A549 (cell line): Measurements from ENCODE around the gene PSMC5. TPM values are rescaled to one million over a fixed set of nuclear protein-coding genes. Genes with fewer than 3 reads are reported as not detected.

Experiments used
- ATAC-seq, 2 experiments: fragments of 200-7000 bp in 1 of 2; fragments of >200 bp in 1 of 2; cut with Nextera tagmentation in 1 of 2; cut with Tn5 transposase in 1 of 2; 3 replicates each; pipeline versions ENCODE4 v1.8.0 to v1.9.1; 2018 to 2020; ENCODE audit warnings: mild to moderate bottlenecking in 1 of 2, moderate library complexity in 1 of 2
- CTCF ChIA-PET: fragments of 300-600 bp; sonication (Branson Sonifier 250); formaldehyde crosslinking; extraction: SDS; loops from one replicate; lab custom pipeline; 2021; ENCODE audit warnings: antibody characterized with exemption, inconsistent platforms; lab: Yijun Ruan, JAX
- POLR2A ChIA-PET: fragments of 350-600 bp; formaldehyde crosslinking; extraction: SDS; loops from one replicate; lab custom pipeline; 2021; ENCODE audit warnings: antibody characterized with exemption, inconsistent platforms; lab: Yijun Ruan, JAX
- DNase-seq, 2 experiments: peaks; one replicate each; pipeline versions ENCODE4 v3.0.0 to v3.0.0-alpha.2; 2011 to 2016; ENCODE audit warnings: low read depth in 1 of 2, low spot score in 1 of 2
- FAIRE-seq: peaks from 2 replicates; lab custom pipeline; 2011; peaks lifted over from hg19 to GRCh38; lab: Jason Lieb, UNC
- H3K27ac ChIP-seq, 2 experiments: fragments of >200 bp; sonication (Bioruptor Twin); formaldehyde crosslinking; 3 replicates each; pipeline ENCODE4 v1.5.1; 2016 to 2017
- H3K4me1 ChIP-seq: fragments of >200 bp; sonication (Bioruptor Twin); formaldehyde crosslinking; 3 replicates; pipeline ENCODE4 v1.6.1; 2016
- H3K4me2 ChIP-seq: fragments of >200 bp; sonication (Bioruptor Twin); formaldehyde crosslinking; 3 replicates; pipeline ENCODE4 v1.6.1; 2016
- H3K4me3 ChIP-seq: fragments of >200 bp; sonication (Bioruptor Twin); formaldehyde crosslinking; 3 replicates; pipeline ENCODE4 v1.5.1; 2016
- H3K9me3 ChIP-seq: fragments of >200 bp; sonication (Bioruptor Twin); formaldehyde crosslinking; 3 replicates; pipeline ENCODE4 v1.6.1; 2016
- ATOH8 ChIP-seq: fragments of 250-450 bp; sonication (Bioruptor Pico); IDR thresholded peaks from 2 replicates; pipeline ENCODE4 v1.5.0; 2020; ENCODE audit warnings: low read depth, mild to moderate bottlenecking, moderate library complexity
- BCL3 ChIP-seq: fragments of >200 bp; sonication (Bioruptor Twin); formaldehyde crosslinking; IDR thresholded peaks from 3 replicates; pipeline ENCODE4 v1.6.1; 2016
- BHLHE40 ChIP-seq: IDR thresholded peaks from 2 replicates; pipeline ENCODE4 v1.6.1; 2012; ENCODE audit warnings: low read depth, low read length, inconsistent platforms
- E2F6 ChIP-seq: IDR thresholded peaks from 2 replicates; pipeline ENCODE4 v1.6.1; 2012; ENCODE audit warnings: low read depth, borderline replicate concordance
- EHMT2 ChIP-seq: fragments of 200-600 bp; sonication (generic); IDR thresholded peaks from 2 replicates; pipeline ENCODE4 v1.6.1; 2016; ENCODE audit warnings: antibody characterized with exemption, low read depth, mild to moderate bottlenecking, moderate library complexity
- EP300 ChIP-seq, 2 experiments: fragments of >200 bp; sonication (Bioruptor Twin); formaldehyde crosslinking; IDR thresholded peaks; 2 replicates in 1 of 2; 3 replicates in 1 of 2; pipeline ENCODE4 v1.6.1; 2016 to 2017
- ESRRA ChIP-seq: fragments of 150-350 bp; IDR thresholded peaks from 2 replicates; pipeline ENCODE4 v1.6.1; 2014; ENCODE audit warnings: mild to moderate bottlenecking, low read length, borderline replicate concordance
- FOSL2 ChIP-seq, 2 experiments: fragments of 450-650 bp in 1 of 2; fragments of >200 bp in 1 of 2; sonication (Bioruptor Twin) in 1 of 2; formaldehyde crosslinking; IDR thresholded peaks; 2 replicates each; pipeline versions ENCODE4 v1.5.0 to v1.6.1; 2016 to 2020; ENCODE audit warnings: mild to moderate bottlenecking in 1 of 2, moderate library complexity in 1 of 2
- GATA3 ChIP-seq: IDR thresholded peaks from 2 replicates; pipeline ENCODE4 v1.6.1; 2012; ENCODE audit warnings: borderline replicate concordance
- HDAC2 ChIP-seq: fragments of 200-600 bp; sonication (generic); IDR thresholded peaks from 2 replicates; pipeline ENCODE4 v1.6.1; 2016
- JUN ChIP-seq, 2 experiments: fragments of >200 bp; sonication (Bioruptor Twin); formaldehyde crosslinking; IDR thresholded peaks; 2 replicates in 1 of 2; 3 replicates in 1 of 2; pipeline ENCODE4 v1.6.1; 2016 to 2017
- JUNB ChIP-seq: fragments of >200 bp; sonication (Bioruptor Twin); formaldehyde crosslinking; IDR thresholded peaks from 2 replicates; pipeline ENCODE4 v1.6.1; 2016
- KDM5A ChIP-seq: fragments of 200-600 bp; sonication (generic); IDR thresholded peaks from 2 replicates; pipeline ENCODE4 v1.6.1; 2016; ENCODE audit warnings: antibody characterized with exemption, mild to moderate bottlenecking
- MAFK ChIP-seq: fragments of 450-650 bp; IDR thresholded peaks from 2 replicates; pipeline ENCODE4 v1.6.1; 2014; ENCODE audit not compliant: partially characterized antibody
- MYC ChIP-seq: IDR thresholded peaks from 2 replicates; pipeline ENCODE4 v1.6.1; 2012; ENCODE audit warnings: mild to moderate bottlenecking, inconsistent platforms, low read length, improper control_type of control experiment, borderline replicate concordance
- RARB ChIP-seq: fragments of 250-450 bp; sonication (Bioruptor Pico); IDR thresholded peaks from 2 replicates; pipeline ENCODE4 v1.8.0; 2021; ENCODE audit warnings: mild to moderate bottlenecking, moderate library complexity
- RCOR1 ChIP-seq: fragments of 150-350 bp; IDR thresholded peaks from 2 replicates; pipeline ENCODE4 v1.6.1; 2014; ENCODE audit warnings: antibody characterized with exemption, low read length, low read depth
- RNF2 ChIP-seq: fragments of 200-600 bp; sonication (generic); IDR thresholded peaks from 2 replicates; pipeline ENCODE4 v1.6.1; 2016; ENCODE audit warnings: low read depth, mild to moderate bottlenecking, antibody characterized with exemption, moderate library complexity, borderline replicate concordance
- SMC3 ChIP-seq: fragments of >200 bp; sonication (Bioruptor Twin); formaldehyde crosslinking; IDR thresholded peaks from 3 replicates; pipeline ENCODE4 v1.6.1; 2018; ENCODE audit warnings: inconsistent platforms
- ZNF302 ChIP-seq: fragments of 250-450 bp; sonication (Bioruptor Pico); IDR thresholded peaks from 2 replicates; pipeline ENCODE4 v1.9.0; 2021; ENCODE audit warnings: inconsistent platforms, mild to moderate bottlenecking, moderate library complexity
- ZSCAN20 ChIP-seq: fragments of 250-450 bp; sonication (Bioruptor Pico); IDR thresholded peaks from 2 replicates; pipeline ENCODE4 v1.8.0; 2022; ENCODE audit warnings: mild to moderate bottlenecking, moderate library complexity
- WGBS: methylation state at CpG from one replicate; pipeline ENCODE4 v1.1.6; 2017; ENCODE audit errors: missing lambda C conversion rate; 5-methylcytosine and 5-hydroxymethylcytosine counted together
- polyA plus RNA-seq, 4 experiments: library from polyadenylated mRNA; depleted of rRNA in 3 of 4; stranded (reverse); fragments of >200 nt; fragmentation: RNase III in 1 of 4; extraction: RNeasy Plus Mini Kit Qiagen cat#74134 plus additional on column Dnase treatment in 1 of 4; gene quantifications; 2 replicates in 3 of 4; 3 replicates in 1 of 4; pipeline ENCODE4 v1.2.3, GENCODE V29; 2011 to 2017
- TF ChIP-seq, protein P1 (sequence below): fragments of 450-650 bp; IDR thresholded peaks from 2 replicates; pipeline ENCODE4 v1.6.1; 2014; ENCODE audit warnings: antibody characterized with exemption
- TF ChIP-seq, protein P2 (sequence below): fragments of >200 bp; sonication (Bioruptor Twin); formaldehyde crosslinking; IDR thresholded peaks from 3 replicates; pipeline ENCODE4 v1.5.1; 2016

Gene PSMC5
- polyA plus RNA-seq, 2 of the 4 experiments (the other 2 are of a cell fraction) = 303 to 406 TPM

DNA sequence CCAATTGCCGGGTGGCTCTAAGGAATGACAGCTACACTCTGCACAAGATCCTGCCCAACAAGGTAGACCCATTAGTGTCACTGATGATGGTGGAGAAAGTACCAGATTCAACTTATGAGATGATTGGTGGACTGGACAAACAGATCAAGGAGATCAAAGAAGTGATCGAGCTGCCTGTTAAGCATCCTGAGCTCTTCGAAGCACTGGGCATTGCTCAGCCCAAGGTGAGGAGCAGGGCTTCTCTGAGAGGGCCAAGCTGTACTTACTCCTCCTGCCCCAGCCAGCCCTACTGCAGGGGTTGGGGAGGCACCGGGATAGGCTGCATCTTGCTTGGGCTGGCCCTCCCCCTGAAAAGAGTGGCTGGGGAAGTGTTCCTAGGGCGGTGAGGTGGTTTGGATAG lies 3.0 kb downstream of the PSMC5 start:
- ATAC-seq (no peak), FAIRE-seq (no peak), DNase-seq (no peak)
- Histone ChIP-seq H3K27ac (no peak overlapping the region), H3K9me3 (no peaks in the 10 kb centered on the region), H3K4me1 (peaks cover 27% of the 10 kb centered on the region), H3K4me2 (no peak overlapping the region), H3K4me3 (no peak overlapping the region)
- WGBS = 92% methylated on average over 5 of the region's 5 CpGs
- ChIA-PET POLR2A (interaction anchor here (1.5 kb wide), 1 partner anchor 57 kb away, joined by 9 read pairs; the partner anchor contains the start of genes CCDC47 and DDX42), CTCF (interaction anchor here (1.0 to 6.0 kb wide), 6 partner anchors 8 to 19 kb away, joined by 3 to 37 read pairs (median 12); no protein-coding TSS in a partner anchor)
- TF ChIP-seq HDAC2 = no peak
- no peak for TF ChIP-seq RNF2
- no peak for TF ChIP-seq ATOH8
- no peak for TF ChIP-seq JUN (IDR thresholded peaks at IDR 0.05)
- no peak for TF ChIP-seq BCL3
- no peak for TF ChIP-seq GATA3
- TF ChIP-seq RCOR1 = no peak
- TF ChIP-seq ZSCAN20 (CRISPR knock-in tag) = no peak
- no peak for TF ChIP-seq MAFK
- no peak for TF ChIP-seq ZNF302
- TF ChIP-seq KDM5A = no peak
- no peak for TF ChIP-seq SMC3
- no peak for TF ChIP-seq EP300 (IDR thresholded peaks at IDR 0.05)
- no peak for TF ChIP-seq JUNB
- TF ChIP-seq EHMT2 = no peak
- TF ChIP-seq, protein P1, sequence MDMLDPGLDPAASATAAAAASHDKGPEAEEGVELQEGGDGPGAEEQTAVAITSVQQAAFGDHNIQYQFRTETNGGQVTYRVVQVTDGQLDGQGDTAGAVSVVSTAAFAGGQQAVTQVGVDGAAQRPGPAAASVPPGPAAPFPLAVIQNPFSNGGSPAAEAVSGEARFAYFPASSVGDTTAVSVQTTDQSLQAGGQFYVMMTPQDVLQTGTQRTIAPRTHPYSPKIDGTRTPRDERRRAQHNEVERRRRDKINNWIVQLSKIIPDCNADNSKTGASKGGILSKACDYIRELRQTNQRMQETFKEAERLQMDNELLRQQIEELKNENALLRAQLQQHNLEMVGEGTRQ = no peak
- TF ChIP-seq, protein P2, sequence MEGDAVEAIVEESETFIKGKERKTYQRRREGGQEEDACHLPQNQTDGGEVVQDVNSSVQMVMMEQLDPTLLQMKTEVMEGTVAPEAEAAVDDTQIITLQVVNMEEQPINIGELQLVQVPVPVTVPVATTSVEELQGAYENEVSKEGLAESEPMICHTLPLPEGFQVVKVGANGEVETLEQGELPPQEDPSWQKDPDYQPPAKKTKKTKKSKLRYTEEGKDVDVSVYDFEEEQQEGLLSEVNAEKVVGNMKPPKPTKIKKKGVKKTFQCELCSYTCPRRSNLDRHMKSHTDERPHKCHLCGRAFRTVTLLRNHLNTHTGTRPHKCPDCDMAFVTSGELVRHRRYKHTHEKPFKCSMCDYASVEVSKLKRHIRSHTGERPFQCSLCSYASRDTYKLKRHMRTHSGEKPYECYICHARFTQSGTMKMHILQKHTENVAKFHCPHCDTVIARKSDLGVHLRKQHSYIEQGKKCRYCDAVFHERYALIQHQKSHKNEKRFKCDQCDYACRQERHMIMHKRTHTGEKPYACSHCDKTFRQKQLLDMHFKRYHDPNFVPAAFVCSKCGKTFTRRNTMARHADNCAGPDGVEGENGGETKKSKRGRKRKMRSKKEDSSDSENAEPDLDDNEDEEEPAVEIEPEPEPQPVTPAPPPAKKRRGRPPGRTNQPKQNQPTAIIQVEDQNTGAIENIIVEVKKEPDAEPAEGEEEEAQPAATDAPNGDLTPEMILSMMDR = no peak

- 91% methylated on average over 15 of the region's 15 CpGs for WGBS
- no peak for FAIRE-seq
- Histone ChIP-seq H3K4me3 (no peak overlapping the region), H3K4me2 (no peak overlapping the region), H3K9me3 (no peaks in the 10 kb centered on the region), H3K4me1 (peaks cover 22% of the 10 kb centered on the region), H3K27ac (no peak overlapping the region)
- ChIA-PET POLR2A (no interaction called here), CTCF (interaction anchor here (1.0 to 4.8 kb wide), 6 partner anchors 8 to 21 kb away, joined by 3 to 33 read pairs (median 10); partner anchors contain the start of gene SMARCD2)
- ATAC-seq = no peak
- TF ChIP-seq ESRRA (no peak), MYC (no peak), RARB (CRISPR knock-in tag) (no peak), EHMT2 (no peak), E2F6 (no peak), FOSL2 (IDR thresholded peaks at IDR 0.05) (no peak), FOSL2 (CRISPR knock-in tag; IDR thresholded peaks at IDR 0.05) (no peak), GATA3 (no peak), BHLHE40 (no peak)
- TF ChIP-seq, protein P2 = no peak
- no peak for DNase-seq
Measured at GRCh38 chr17:63830904-63831491, 3.8 kb downstream of the PSMC5 start.
